Naive thymus-derived CD8-positive, alpha-beta T cell (primary cell): ENCODE measurements around the gene RAPGEF5. TPM values are rescaled to one million over a fixed set of nuclear protein-coding genes. Genes with fewer than 3 reads are reported as not detected.
A peak's percentile ranks its signal among the peaks of the same experiment; 100 is the strongest.

Experiments used
- ATAC-seq, 2 donors: fragments of 150-1000 bp; cut with Tn5 transposase in 1 of 2; sonication (Bioruptor Pico), chemical (Tn5 transposase) in 1 of 2; 1 replicate in 1 of 2; 2 replicates in 1 of 2; pipeline ENCODE4 v1.10.0; 2021; ENCODE audit warnings: mild to moderate bottlenecking in 2 of 2, moderate library complexity in 2 of 2
- POLR2A ChIA-PET: fragments of 350-600 bp; sonication (Branson Sonifier 250); formaldehyde crosslinking; loops from one replicate; lab custom pipeline; 2021; ENCODE audit warnings: antibody characterized with exemption; lab: Charles Lee
- DNase-seq, 10 donors: peaks; one replicate each; pipeline versions ENCODE4 v3.0.0 to v3.0.0-alpha.2; 2020 to 2022
- H3K27ac Mint-ChIP-seq, 10 donors: one replicate each; pipeline ENCODE4 v1.8.0; 2020 to 2022; ENCODE audit warnings: mild to moderate bottlenecking in 10 of 10, mixed read lengths in 10 of 10, moderate library complexity in 4 of 10, inconsistent platforms in 1 of 10
- H3K27me3 Mint-ChIP-seq, 5 donors: one replicate each; pipeline ENCODE4 v1.8.0; 2021 to 2022; ENCODE audit warnings: mixed read lengths in 5 of 5
- H3K36me3 Mint-ChIP-seq, 3 donors: one replicate each; pipeline ENCODE4 v1.8.0; 2020 to 2022; ENCODE audit warnings: mixed read lengths in 3 of 3, mild to moderate bottlenecking in 2 of 3, inconsistent platforms in 1 of 3
- H3K4me1 Mint-ChIP-seq, 4 donors: one replicate each; pipeline ENCODE4 v1.8.0; 2021 to 2022; ENCODE audit warnings: mixed read lengths in 4 of 4
- H3K4me3 Mint-ChIP-seq, 10 donors: one replicate each; pipeline ENCODE4 v1.8.0; 2020 to 2022; ENCODE audit warnings: mild to moderate bottlenecking in 10 of 10, mixed read lengths in 10 of 10, moderate library complexity in 6 of 10, inconsistent platforms in 1 of 10
- H3K9me3 Mint-ChIP-seq, 9 donors: one replicate each; pipeline ENCODE4 v1.8.0; 2020 to 2022; ENCODE audit warnings: mixed read lengths in 9 of 9, mild to moderate bottlenecking in 3 of 9, inconsistent platforms in 1 of 9, moderate library complexity in 1 of 9
- polyA plus RNA-seq, 3 donors: library from polyadenylated mRNA; unstranded; fragments of 300-500 nt; fragmentation: Illumina TruSeq; gene quantifications; one replicate each; pipeline ENCODE4 v1.2.3, GENCODE V29; 2021
- total RNA-seq, 8 experiments: library from RNA in 2 of 8; stranded (reverse) in 2 of 8; gene quantifications; one replicate each; pipeline ENCODE4 v1.2.3 and lab custom pipeline; 2021 to 2026

The RAPGEF5 gene
- total and polyA plus RNA-seq, 5 experiments from 2014 or later: not detected

DNA sequence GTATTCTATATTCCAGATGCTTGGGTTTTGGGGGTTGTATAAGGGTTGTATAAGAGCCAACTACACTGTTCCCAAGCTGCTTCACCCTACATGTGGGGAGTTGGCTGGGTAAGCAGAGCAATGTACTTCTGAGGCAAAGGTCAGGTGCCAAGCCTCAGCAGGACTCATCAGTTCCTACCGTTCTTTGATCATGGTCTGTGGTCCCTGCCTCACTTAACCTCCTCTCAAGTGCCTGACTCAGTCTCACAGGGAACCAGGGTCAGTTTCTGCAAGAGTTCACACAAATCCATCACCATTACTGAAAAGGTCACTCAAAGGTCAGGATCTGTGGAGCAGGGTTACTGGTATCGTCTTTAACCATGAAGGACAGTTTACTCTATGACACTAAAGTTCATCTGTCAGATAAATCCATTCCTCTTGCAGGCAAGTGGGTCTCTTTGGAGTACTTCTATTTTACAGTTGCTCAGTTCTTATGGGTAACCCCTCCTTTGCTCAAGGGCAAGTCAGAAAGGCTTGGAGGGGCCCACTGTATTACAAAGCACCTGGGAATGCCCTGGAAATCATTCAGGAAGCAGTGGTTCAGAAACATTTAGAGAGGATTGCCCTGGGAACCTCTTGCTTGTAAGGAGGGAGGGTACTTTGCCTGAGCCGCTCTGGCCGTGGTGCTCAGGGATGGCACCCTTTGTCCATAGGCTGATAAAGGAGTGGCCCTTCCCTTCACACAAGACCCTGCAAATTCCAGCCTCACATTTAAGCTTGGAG is 227.0 kb downstream of the RAPGEF5 start:
- ATAC-seq: no peak
- no peaks in the 10 kb centered on the region for H3K4me1 Mint-ChIP-seq
- H3K9me3 Mint-ChIP-seq: no peaks in the 10 kb centered on the region
- H3K4me3 Mint-ChIP-seq: no peak overlapping the region
- peaks cover 0 to 5% (median 5%) of the 10 kb centered on the region in 5 donors for H3K27me3 Mint-ChIP-seq
- POLR2A ChIA-PET: no interaction called here
- no peak for DNase-seq
- no peaks in the 10 kb centered on the region for H3K36me3 Mint-ChIP-seq
- no peak overlapping the region for H3K27ac Mint-ChIP-seq

DNA sequence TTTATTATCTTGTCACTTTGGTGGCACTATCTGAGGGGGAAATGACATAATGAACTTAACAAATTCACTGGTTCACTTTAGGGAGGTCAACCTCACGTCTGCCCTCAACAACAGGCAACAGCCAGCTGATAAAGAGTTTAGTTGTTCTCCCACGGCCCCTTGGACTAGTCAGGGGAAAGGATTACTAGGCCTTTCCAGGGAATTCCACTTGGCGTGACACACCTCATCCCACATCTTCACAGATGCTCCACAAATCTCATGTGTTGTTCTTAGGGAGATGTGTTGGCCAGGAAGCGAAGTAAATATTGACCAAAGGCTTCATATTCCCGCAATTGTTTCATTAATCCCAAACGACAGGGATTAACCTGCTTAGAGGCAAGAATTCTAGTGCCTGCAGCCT is 227.8 kb downstream of the RAPGEF5 start:
- ATAC-seq (no peak), DNase-seq (no peak)
- H3K4me3 Mint-ChIP-seq: no peak overlapping the region
- H3K9me3 Mint-ChIP-seq: no peaks in the 10 kb centered on the region
- H3K27ac Mint-ChIP-seq: no peak overlapping the region
- no peaks in the 10 kb centered on the region for H3K4me1 Mint-ChIP-seq
- no peaks in the 10 kb centered on the region for H3K36me3 Mint-ChIP-seq
- POLR2A ChIA-PET: no interaction called here
- peaks cover 0 to 8% (median 4%) of the 10 kb centered on the region in 5 donors for H3K27me3 Mint-ChIP-seq

DNA sequence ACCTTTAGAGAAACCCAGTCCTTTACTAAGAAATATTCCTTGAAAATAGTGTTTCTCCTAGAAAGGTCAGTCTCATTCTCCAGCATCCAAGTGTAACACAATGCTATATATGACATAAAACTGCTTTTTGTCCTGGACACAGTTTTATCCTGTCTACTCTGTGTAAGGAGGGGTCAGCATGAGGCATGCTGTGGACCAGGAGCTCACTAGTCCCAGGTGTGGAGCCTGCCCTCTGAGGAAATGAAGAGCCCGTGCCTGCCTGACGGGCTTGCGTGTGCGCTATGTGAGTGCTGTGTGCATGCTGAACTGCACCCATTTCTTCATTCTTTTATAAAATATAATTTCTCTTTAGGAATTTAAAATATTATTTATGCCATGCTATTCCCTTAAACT is 228.4 kb downstream of the RAPGEF5 start:
- POLR2A ChIA-PET: no interaction called here
- no peak overlapping the region for H3K27ac Mint-ChIP-seq
- peaks cover 0 to 8% (median 4%) of the 10 kb centered on the region in 5 donors for H3K27me3 Mint-ChIP-seq
- H3K36me3 Mint-ChIP-seq: no peaks in the 10 kb centered on the region
- no peaks in the 10 kb centered on the region for H3K4me1 Mint-ChIP-seq
- ATAC-seq (no peak), DNase-seq (no peak)
- H3K9me3 Mint-ChIP-seq: no peaks in the 10 kb centered on the region
- no peak overlapping the region for H3K4me3 Mint-ChIP-seq

DNA sequence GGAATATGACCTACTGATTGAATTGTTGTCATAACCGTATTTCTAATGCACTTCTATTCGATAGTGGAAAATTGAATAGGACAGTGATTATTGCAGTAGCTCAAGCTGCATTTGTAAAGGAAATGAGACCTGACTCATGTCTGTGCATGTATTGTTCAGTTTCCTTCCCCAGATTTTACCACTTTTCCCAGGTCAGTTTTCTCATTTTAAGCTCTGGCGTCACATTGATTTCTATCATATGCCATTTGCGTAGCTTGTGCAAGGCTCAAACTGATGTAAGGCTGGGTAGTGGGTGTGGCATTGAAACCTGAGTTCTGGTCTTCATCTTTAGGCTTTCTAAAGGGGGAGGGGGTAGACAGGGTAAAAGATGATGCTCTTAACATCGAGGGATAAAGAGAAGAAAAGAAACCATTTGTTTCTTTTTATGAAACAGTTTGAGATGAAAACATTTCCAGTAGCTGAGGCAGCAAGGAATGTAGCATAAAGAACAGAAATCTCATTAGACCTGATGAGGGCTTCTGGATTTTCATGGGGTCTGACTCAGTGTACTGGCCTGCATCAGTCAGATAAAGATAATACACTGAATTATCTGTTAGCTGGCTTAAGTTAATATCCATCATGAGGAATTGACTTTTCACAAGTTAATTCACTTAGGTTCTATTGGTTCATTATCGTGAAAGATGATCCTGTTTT is 229.0 kb downstream of the RAPGEF5 start:
- POLR2A ChIA-PET: no interaction called here
- Mint-ChIP-seq H3K9me3 (no peaks in the 10 kb centered on the region), H3K4me3 (no peak overlapping the region), H3K27me3 (peaks cover 0 to 8% (median 4%) of the 10 kb centered on the region in 5 donors), H3K4me1 (no peaks in the 10 kb centered on the region), H3K27ac (no peak overlapping the region), H3K36me3 (no peaks in the 10 kb centered on the region)
- ATAC-seq: no peak
- DNase-seq: no peak

DNA sequence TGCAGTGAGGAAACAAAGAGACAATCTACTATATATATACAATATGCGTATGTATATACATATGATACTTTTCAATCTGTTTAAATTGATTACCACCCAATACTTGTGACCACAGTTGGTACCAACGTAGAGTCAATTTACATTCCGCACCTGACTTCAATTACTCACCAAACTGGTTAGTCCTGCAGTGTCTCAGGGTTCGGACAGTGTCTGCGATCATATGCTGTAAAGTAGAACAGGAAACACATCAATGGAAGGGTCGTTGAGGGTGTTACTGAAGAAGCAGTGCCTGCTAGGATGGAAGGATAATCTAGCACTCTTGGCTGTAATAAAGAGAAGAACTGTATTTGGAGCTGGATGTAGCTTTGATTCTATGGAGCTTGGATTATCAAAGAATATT is 231.5 kb downstream of the RAPGEF5 start:
- Mint-ChIP-seq H3K4me1 (peaks cover 7 to 10% (median 9%) of the 10 kb centered on the region in 4 donors), H3K27me3 (peaks cover 0 to 8% (median 4%) of the 10 kb centered on the region in 5 donors), H3K9me3 (no peaks in the 10 kb centered on the region), H3K4me3 (no peak overlapping the region), H3K27ac (no peak overlapping the region), H3K36me3 (no peaks in the 10 kb centered on the region)
- POLR2A ChIA-PET: no interaction called here
- DNase-seq: no peak
- ATAC-seq: no peak

DNA sequence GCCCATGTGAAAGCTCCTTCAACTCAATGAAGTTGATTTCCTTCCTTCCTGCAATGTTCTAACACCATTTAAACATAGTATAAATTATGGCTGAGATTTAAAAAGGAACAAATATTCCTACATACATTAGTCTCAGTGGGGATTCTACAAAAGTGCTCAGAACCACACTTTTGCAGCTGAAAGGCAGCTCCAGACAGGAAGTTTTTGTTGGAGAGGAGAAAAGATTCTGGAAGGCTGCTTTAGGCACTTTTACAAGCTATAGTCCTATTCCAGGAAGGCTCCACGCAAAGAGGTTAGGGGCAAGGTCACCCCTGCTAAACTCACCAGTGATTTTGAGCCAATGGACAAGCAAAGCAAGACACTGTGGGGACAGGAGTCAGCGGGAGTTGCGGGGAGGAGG is 232.0 kb downstream of the RAPGEF5 start:
- POLR2A ChIA-PET: no interaction called here

DNA sequence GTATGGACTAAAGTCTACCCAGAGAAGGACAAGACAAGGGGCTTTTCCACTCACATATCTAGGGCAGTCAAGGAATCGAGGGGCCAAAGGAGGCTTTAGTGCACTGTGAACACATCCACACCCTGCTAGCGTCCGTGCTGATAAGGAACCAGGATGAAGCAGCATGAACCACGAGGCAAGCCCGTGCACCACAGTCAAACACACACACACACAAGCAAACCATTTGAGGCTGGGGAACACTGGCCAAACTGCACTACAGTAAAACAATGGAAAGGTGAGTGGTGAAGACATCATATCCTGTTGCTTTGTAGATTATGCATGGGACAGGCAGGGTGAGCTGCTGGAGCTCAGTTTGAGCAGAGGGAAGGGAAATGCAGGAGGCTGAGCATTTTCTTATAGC is 233.8 kb downstream of the RAPGEF5 start:
- POLR2A ChIA-PET: no interaction called here
- H3K27ac Mint-ChIP-seq: no peak overlapping the region
- no peaks in the 10 kb centered on the region for H3K36me3 Mint-ChIP-seq
- H3K4me1 Mint-ChIP-seq: peaks cover 7 to 10% (median 9%) of the 10 kb centered on the region in 4 donors
- no peaks in the 10 kb centered on the region for H3K9me3 Mint-ChIP-seq
- H3K27me3 Mint-ChIP-seq: peaks cover 0 to 3% (median 0%) of the 10 kb centered on the region in 5 donors
- no peak overlapping the region for H3K4me3 Mint-ChIP-seq
- ATAC-seq: no peak
- no peak for DNase-seq

More for the DNA sequence above, 232.0 kb downstream of the RAPGEF5 start:
- Mint-ChIP-seq H3K4me1 (peaks cover 7 to 10% (median 9%) of the 10 kb centered on the region in 4 donors), H3K4me3 (no peak overlapping the region), H3K36me3 (no peaks in the 10 kb centered on the region), H3K9me3 (no peaks in the 10 kb centered on the region), H3K27ac (no peak overlapping the region), H3K27me3 (peaks cover 0 to 7% (median 4%) of the 10 kb centered on the region in 5 donors)
- no peak for DNase-seq
- no peak for ATAC-seq

DNA sequence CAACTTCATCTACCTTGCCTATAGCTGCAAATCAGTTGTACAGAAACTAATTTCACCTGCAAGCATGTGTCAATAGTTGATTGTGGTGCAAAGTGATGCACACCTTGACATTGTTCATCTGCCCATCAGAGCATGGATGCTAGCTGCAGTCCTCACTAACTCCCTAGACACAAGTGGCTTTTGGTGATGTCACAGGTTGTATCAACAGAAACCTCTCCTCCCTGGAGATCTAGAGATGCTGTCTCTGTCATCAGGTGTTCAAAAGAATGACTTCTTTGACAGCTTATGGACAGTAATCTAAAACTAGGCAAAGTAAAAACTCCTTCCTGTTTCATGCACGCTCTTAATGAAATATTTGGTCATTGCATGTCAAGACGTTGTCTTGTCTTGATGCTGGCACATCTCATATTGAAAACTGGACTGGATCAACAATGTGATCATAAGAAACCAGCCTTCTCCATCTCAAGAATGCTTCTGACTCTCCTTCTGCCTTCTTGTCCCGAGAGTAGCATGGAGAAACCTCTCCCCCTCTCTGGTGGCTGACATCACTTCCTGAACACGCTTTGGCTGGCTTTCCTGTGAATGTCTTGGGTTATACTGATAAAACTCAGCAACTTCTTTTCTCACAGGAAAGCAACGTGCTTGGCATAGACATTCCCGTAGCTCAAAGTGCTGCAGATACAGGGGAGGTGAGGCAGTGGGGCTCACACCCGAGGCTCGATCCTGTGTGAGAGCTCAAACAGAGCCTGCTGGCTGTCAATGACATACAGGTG is 235.1 kb downstream of the RAPGEF5 start:
- ATAC-seq: peak in 1 of 2 donors; percentile 44
- peaks cover 0 to 9% (median 0%) of the 10 kb centered on the region in 5 donors for H3K27me3 Mint-ChIP-seq
- H3K4me3 Mint-ChIP-seq: peak overlapping the region; percentile 5 to 76 (median 61)
- peak in 1 of 10 donors; percentile 12 for DNase-seq
- peak overlapping the region in 6 of 10 donors; percentile 7 to 80 (median 29) for H3K27ac Mint-ChIP-seq
- POLR2A ChIA-PET: interaction anchor here (0.6 kb wide), 1 partner anchor 168 kb away, joined by 3 read pairs; no protein-coding TSS in a partner anchor
- H3K36me3 Mint-ChIP-seq: no peaks in the 10 kb centered on the region
- peaks cover 7 to 10% (median 9%) of the 10 kb centered on the region in 4 donors for H3K4me1 Mint-ChIP-seq
- no peaks in the 10 kb centered on the region for H3K9me3 Mint-ChIP-seq

DNA sequence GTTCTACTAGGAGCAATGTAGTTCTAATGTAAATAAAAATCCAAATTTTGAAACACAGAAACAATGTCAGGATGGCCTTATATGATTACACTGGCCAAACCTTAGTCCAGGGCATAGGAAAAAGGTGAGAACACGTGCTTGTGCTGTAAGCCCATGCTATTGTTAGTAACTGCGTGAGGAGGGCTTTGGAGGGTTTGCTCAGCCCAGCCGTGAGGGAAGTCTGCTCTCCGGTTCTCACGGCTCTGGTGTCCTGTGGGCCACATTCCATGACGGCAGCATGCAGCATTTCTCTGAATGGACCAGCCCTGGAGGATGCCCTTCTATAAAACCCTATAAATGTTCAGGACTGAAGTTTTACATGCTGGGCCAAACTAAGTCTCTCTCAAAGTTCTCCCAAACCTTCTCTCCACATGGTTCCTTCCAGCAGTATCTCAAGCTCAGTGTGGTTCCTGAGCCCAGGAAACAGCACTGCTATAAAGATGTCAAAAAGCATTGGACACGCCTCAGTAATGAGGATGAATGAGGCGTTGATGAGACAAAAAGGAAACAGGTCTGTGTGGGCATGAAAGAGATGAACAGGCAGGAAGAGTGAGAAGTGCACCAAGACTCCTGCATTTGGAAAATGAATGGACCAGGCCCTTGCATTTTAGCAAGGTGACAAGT is 236.4 kb downstream of the RAPGEF5 start:
- Mint-ChIP-seq H3K27me3 (peaks cover 0 to 11% (median 0%) of the 10 kb centered on the region in 5 donors), H3K4me3 (no peak overlapping the region), H3K9me3 (no peaks in the 10 kb centered on the region), H3K4me1 (peaks cover 7 to 10% (median 9%) of the 10 kb centered on the region in 4 donors), H3K27ac (no peak overlapping the region), H3K36me3 (no peaks in the 10 kb centered on the region)
- DNase-seq (no peak), ATAC-seq (no peak)
- POLR2A ChIA-PET: no interaction called here

DNA sequence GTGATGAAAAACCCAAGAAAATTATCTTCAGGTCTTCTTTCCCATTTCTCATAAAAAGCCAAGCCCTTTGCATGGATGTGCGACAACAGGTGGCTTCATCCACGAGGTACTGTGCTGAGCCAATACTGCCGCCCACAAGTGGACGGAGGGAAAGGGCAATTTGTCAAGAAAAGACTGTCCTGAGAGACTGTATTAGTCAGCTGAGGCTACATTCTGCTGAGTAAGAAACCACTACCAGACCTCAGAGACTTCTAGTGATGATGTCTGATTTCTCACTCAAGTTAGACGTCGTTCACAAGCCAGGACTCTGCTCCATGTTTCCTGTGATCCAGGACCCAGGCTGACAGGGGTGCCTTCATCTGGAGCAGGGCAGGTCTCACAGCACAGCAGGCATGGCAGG is 239.7 kb downstream of the RAPGEF5 start:
- H3K27ac Mint-ChIP-seq: no peak overlapping the region
- no peaks in the 10 kb centered on the region for H3K36me3 Mint-ChIP-seq
- DNase-seq (no peak), ATAC-seq (no peak)
- H3K4me3 Mint-ChIP-seq: no peak overlapping the region
- peaks cover 6 to 7% (median 7%) of the 10 kb centered on the region in 4 donors for H3K4me1 Mint-ChIP-seq
- no peaks in the 10 kb centered on the region for H3K9me3 Mint-ChIP-seq
- H3K27me3 Mint-ChIP-seq: peaks cover 0 to 11% (median 0%) of the 10 kb centered on the region in 5 donors
- POLR2A ChIA-PET: no interaction called here

DNA sequence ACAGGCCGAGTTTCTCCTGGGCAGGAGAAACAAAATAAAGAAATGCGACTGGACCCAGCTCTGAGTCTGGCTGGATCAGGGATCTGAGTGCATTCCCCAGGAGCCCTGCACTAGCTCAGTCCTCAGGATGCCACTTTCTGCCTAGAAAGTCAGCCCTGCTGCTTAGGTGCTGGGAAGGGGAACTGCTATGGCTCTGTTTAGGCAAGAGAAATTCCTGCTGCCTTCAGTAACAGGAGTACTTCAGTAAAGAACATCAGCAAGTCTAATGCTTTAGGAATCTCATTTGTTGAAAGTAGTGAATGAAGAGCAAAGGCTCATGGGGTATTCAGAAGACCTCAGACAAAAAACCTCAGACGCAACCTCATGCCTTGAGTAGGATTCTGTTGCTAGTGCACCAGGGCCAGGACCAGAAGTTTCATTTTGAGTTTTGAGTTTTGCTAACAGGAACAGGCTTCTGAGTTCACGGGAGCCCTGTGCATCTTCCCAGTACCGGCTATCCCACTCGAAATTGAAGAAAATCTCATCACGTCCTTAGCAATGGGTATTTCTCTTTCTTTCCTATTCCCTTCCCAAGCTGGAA is 240.4 kb downstream of the RAPGEF5 start:
- DNase-seq (no peak), ATAC-seq (no peak)
- H3K27ac Mint-ChIP-seq: no peak overlapping the region
- H3K4me1 Mint-ChIP-seq: peaks cover 0 to under 1% (median under 1%) of the 10 kb centered on the region in 4 donors
- no peaks in the 10 kb centered on the region for H3K9me3 Mint-ChIP-seq
- H3K36me3 Mint-ChIP-seq: no peaks in the 10 kb centered on the region
- H3K4me3 Mint-ChIP-seq: no peak overlapping the region
- H3K27me3 Mint-ChIP-seq: peaks cover 0 to 14% (median 0%) of the 10 kb centered on the region in 5 donors
- POLR2A ChIA-PET: no interaction called here

DNA sequence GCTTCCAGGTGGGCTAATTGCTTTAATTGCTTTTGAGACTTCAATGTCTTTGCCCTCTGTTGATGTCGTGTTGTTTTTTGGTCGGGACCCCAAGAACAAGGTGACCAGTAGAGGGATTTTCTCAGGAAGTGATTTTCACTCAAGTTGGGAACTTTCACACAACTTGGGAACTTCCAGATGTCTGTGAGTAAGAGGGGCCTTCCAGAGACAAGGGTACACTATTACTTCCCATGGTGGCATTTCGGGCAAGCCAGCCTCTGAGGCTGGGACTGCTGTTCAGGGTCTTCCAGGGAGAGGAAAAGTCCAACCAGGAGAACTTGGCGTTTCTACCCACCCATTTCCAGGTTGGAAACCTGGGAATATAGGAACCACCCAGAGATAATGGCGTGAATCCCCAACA is 241.3 kb downstream of the RAPGEF5 start:
- no peak for ATAC-seq
- no peak overlapping the region for H3K4me3 Mint-ChIP-seq
- POLR2A ChIA-PET: interaction anchor here (0.6 kb wide), 1 partner anchor 384 kb away, joined by 3 read pairs; no protein-coding TSS in a partner anchor

More for the DNA sequence above, 241.3 kb downstream of the RAPGEF5 start:
- Mint-ChIP-seq H3K27me3 (peaks cover 0 to 15% (median 0%) of the 10 kb centered on the region in 5 donors), H3K4me1 (no peaks in the 10 kb centered on the region), H3K36me3 (no peaks in the 10 kb centered on the region), H3K9me3 (no peaks in the 10 kb centered on the region), H3K27ac (no peak overlapping the region)
- no peak for DNase-seq
